Esophagus squamous epithelium (tissue), 4 donors: ENCODE measurements around the gene HELLS.

ENCODE experiments used
- POLR2A ChIP-seq, 4 donors: fragments of 450-650 bp; IDR thresholded peaks; one replicate each; pipeline ENCODE4 v1.6.1; 2017; ENCODE audit warnings: antibody characterized with exemption in 4 of 4, mild to moderate bottlenecking in 4 of 4, moderate library complexity in 3 of 4
- TF ChIP-seq, protein P1 (sequence below), 6 experiments: fragments of 450-650 bp in 4 of 6; fragments of 200-600 bp in 2 of 6; sonication (generic) in 2 of 6; IDR thresholded peaks; one replicate each; pipeline ENCODE4 v1.5.1; 2016 to 2019; ENCODE audit warnings: antibody characterized with exemption in 6 of 6, mild to moderate bottlenecking in 4 of 6, moderate library complexity in 4 of 6

DNA sequence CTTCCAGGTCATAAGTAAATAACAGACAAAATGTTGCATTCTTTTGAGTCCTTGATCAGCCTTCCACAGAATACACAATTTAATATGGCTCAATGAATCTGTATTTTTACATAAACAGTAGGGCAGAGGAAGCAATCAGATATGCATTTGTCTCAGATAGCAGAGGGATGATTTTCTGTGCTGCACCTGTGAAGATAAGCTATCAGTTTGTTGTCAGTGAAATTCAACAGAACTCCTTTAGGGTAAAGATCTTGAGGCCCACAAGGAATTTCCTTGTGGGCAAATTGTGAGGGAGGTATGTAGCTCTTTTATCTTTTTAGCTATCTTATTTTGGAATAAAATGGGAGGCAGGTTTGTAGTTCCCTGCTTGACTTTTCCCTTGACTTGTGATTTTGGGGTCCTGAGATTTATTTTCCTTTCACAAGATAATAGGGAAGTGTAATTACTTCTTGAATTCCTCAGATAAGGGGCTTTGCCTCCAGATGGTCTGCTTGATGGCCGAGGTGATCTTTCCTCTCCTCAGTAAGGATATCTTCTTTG lies 77.1 kb downstream of the HELLS start:
- TF ChIP-seq POLR2A (IDR thresholded peaks at IDR 0.05) = no peak
- TF ChIP-seq, protein P1, sequence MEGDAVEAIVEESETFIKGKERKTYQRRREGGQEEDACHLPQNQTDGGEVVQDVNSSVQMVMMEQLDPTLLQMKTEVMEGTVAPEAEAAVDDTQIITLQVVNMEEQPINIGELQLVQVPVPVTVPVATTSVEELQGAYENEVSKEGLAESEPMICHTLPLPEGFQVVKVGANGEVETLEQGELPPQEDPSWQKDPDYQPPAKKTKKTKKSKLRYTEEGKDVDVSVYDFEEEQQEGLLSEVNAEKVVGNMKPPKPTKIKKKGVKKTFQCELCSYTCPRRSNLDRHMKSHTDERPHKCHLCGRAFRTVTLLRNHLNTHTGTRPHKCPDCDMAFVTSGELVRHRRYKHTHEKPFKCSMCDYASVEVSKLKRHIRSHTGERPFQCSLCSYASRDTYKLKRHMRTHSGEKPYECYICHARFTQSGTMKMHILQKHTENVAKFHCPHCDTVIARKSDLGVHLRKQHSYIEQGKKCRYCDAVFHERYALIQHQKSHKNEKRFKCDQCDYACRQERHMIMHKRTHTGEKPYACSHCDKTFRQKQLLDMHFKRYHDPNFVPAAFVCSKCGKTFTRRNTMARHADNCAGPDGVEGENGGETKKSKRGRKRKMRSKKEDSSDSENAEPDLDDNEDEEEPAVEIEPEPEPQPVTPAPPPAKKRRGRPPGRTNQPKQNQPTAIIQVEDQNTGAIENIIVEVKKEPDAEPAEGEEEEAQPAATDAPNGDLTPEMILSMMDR (IDR thresholded peaks at IDR 0.05) = no peak
